HG03439 (cell line): Measurements from ENCODE around the gene VWA3B.
"Not testable (repeated sequence)": the region's sequence is repeated elsewhere in the genome, so short reads cannot be mapped to it uniquely, and the experiment has no call there.

ENCODE experiments used
- ATAC-seq: cut with Tn5 transposase; IDR thresholded peaks from one replicate; pipeline ENCODE4 v1.9.1; 2021; ENCODE audit warnings: mild to moderate bottlenecking, moderate library complexity; ENCODE audit not compliant: unreplicated experiment

VWA3B gene

GRCh38 chr2:98295721-98296414 lies 208.9 kb downstream of the VWA3B start:
- no peak for ATAC-seq

DNA sequence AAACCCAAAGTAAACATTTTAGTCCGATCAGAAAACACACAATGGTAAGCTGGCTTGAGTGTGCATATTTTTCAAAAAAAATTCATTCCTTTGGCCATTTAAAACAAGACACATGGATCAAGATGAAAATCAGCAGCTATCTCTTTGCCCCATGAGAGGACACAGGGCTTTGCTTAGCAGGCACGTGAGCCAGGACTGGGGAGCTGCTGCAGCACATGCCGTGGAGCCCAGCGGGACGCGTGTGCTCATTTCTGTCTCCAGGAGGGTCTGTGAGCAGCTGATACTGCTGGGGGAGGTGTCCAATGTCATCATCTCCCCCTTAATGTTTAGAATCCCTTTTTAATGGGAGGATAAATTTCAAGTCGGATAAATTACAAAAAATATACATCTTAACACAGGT lies 209.5 kb downstream of the VWA3B start:
- no peak for ATAC-seq

DNA sequence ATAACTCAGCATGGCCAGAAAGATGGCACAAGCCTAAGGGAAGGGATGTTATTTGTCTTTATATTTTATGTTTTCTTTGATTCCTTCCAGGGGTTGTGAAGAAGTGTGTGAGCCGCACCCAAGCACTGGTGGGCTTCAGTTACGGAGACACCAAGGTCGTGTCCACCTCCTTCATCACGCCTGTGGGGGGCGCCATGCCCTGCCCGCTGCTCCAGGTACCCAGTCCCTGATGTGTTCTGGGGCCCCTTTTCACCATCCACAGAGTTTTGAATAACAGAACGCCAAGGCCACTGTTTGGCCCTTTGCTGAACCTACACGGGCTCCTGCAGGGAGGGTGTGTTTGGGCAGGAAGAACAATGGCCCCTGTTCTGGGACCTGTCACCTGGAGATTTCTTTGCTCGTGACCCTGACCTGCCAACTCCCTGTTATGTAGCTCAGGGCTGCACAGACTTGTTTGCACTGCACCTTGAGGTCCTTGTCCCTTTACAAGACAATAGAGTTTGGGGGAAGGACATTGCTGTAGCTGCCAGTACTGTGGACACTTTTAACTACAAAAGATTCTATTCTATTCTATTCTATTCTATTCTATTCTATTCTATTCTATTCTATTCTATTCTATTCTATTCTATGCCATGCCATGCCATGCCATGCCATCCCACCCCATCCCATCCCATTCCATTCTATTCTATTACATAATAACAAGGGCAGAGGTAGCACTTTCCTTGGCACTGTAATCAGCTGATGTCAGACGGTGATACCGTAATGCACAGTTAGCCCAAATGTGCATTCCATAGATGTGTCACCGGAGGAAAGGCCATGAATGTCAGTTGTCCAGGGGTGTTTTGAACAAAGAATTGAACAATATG lies 211.1 kb downstream of the VWA3B start:
- no peak for ATAC-seq

GRCh38 chr2:98298683-98299164 lies 211.8 kb downstream of the VWA3B start:
- ATAC-seq, result no peak

- ATAC-seq, result no peak
Measured at GRCh38 chr2:98299211-98299905, 212.4 kb downstream of the VWA3B start.

GRCh38 chr2:98300141-98300874 lies 213.3 kb downstream of the VWA3B start:
- ATAC-seq, result no peak

GRCh38 chr2:98301469-98301868 lies 214.5 kb downstream of the VWA3B start:
- ATAC-seq, result no peak

- not testable (repeated sequence) for ATAC-seq
Measured at GRCh38 chr2:98307131-98307696, 220.2 kb downstream of the VWA3B start.

DNA sequence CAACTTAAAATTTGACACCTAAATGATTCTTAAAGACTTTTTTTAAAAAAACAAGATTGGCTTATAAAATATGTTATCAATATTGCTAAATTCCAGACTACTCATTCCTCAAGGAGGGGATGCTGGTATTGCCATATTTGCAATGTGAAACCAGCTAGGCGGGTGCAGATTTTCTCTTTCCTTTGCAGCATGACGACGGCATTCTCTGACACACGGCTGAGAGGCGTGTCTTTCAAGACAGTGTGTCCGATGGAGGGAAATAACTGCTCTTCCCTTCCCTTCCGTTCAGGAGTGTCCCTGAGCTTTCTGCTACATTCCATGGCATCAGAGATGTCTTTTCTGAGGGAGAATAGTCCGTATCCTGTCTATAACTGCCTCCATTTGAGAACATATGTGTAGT lies 221.1 kb downstream of the VWA3B start:
- no peak for ATAC-seq

GRCh38 chr2:98308532-98308931 lies 221.6 kb downstream of the VWA3B start:
- ATAC-seq, result no peak

- ATAC-seq, result no peak
Measured at GRCh38 chr2:98309580-98309979, 222.6 kb downstream of the VWA3B start.

DNA sequence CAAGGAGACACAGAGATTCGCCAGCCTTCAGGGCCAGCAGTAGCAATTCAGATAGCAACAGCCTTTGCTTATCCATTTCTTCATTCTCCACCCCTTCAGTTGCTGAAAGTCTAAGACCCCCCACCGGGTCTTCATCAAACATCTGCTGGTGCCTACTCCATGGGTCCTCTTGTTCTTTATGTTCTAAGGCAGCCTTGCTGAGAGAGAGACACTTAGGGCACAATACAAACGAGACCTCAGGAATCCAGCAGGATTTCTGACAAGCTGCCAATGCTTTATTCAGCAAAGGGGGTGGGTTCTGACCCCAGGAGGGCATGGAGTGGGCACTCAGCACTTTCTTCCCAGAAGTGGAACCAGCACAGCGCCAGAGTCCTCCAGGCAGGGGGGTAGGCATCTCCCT lies 223.0 kb downstream of the VWA3B start:
- ATAC-seq, result no peak

DNA sequence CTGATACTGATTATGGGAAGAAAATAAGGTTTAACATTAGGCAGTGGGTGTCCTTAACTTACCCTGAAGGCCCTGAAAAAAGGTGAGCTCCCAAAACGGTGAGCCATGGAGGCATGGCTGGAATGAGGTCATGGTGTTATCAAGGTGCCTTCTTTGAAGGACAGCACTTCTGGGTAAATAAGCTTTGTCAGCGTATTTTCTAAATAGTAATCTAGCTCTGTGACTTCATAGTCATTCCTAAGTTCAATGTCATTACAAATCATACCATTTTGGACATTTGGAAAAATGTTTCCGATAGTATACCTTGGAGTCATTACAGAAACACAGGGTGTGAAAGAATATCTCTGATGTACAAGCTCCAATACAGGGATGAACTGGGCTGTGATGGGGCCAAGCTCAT lies 224.1 kb downstream of the VWA3B start:
- no peak for ATAC-seq

DNA sequence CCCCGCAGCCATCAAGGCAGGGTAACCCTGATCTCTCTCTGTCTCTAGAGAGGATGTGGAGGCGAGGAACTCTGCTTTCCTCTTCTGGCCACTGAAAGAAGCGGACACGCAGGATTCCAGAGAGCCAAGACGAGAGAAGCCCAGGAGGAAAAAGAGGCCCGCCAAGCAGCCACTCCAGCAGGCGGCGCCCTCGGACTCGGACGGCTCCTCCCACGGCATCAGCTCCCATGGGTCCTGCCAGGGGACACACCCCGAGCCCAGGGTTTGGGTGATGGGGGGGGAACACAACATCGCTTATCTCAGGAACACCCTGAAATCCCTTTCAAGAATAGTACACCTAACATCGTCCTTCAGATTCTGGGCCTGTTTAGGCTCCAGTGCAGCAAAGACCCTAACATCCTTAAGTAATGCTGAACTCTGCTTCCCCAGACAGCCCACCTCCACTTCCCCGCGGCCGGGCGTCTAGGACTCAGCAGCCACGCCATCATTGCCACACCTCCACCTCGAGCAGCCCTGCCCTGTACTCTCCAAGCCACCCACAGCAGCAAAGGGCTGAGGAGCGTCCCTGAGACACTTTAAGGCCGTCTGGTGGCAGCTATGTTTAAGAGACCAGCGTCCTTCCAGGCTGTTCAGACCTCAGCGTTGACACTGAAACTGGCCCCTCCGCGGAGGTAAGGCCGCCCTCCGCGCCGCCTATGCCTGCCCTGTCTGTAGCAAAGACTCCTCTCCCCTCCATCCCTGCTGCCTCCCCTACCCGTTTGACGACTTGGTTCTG lies 225.0 kb downstream of the VWA3B start:
- no peak for ATAC-seq

DNA sequence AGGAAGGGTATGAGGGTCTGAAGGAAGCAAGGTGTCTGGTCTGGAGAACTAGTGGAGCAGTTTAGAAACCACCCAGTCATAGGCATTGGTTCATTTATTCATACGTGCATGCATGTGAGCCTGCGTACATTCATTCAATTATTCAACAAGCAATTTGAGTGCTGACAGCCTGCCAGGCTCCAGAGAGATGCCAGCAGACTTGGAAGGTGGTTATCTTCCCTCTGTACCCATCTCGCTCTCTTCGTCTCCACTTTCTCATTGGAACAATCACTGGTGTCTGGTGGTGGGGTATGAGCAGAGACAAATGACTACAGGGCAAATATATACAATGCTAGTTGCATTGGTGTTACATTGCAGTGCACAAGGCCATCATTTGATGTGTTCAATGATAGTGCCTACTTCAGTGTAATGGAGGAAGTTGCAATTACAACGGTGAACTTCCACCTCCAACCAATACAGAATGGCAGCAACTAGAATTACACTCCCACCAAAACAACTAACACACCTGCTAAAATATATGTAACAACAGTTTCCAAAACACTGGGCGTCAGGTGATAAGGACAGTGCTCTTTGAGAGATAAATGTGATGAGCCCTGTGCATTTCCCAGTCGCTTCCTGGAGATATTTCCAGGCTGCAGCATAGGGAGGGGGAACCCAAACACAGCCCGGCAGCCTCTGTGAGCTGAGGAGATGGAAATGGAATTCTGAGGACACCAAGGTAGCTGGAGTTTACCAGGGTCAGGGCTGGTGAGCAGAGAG lies 226.7 kb downstream of the VWA3B start:
- ATAC-seq, result no peak

DNA sequence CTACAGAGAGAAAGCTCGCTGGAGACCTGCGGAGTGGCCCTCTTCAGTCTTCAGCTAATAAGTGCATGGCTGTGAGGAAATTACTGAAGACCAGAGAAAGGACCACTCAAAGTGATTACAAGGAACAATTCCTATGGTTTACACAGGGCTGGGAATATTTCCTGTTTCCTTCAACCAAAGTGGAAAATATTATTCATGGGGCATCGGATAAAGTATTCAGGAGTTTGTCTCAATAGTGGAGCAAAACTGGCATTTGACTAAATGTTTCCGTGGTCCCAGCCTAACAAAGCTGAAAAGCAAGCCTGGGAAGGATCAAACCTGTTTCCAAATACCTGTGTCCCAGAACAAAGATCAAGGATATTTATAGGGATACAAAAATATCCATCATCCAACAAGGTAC lies 227.3 kb downstream of the VWA3B start:
- ATAC-seq, result no peak

DNA sequence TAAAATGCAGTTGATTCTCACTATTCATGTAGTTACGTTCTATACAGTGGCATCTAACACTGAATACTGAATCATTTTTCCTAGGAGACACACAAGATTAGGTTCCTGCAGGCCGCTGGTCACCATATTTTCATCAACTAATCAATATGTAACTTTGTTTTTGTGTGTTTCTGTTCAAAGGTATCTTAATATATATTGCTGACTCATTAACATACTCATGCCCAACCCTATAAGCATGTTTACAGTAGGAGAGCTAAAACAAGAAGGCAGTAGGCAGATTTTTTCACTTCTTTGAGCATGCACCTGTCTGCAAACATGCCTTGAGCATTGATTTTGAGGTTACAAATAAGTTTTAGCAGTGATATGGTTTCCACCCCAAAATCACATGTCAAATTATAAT lies 229.0 kb downstream of the VWA3B start:
- ATAC-seq, result no peak

- no peak for ATAC-seq
Measured at GRCh38 chr2:98317214-98317613, 230.2 kb downstream of the VWA3B start.

- not testable (repeated sequence) for ATAC-seq
Measured at GRCh38 chr2:98320171-98320570, 233.2 kb downstream of the VWA3B start.
